DMS53 (cell line): ENCODE data around the gene ZNF423.
"Not testable (repeated sequence)": the region's sequence is repeated elsewhere in the genome, so short reads cannot be mapped to it uniquely, and the experiment has no call there.

Source experiments
- DNase-seq: peaks from one replicate; lab custom pipeline; 2025; lab: John Stamatoyannopoulos, UW

ZNF423 gene

GRCh38 chr16:49510654-49511305 lies 345.1 kb downstream of the ZNF423 start:
- no peak for DNase-seq

GRCh38 chr16:49510141-49510540 lies 345.8 kb downstream of the ZNF423 start:
- no peak for DNase-seq

GRCh38 chr16:49506058-49507013 lies 349.6 kb downstream of the ZNF423 start:
- not testable (repeated sequence) for DNase-seq

GRCh38 chr16:49505556-49505955 lies 350.4 kb downstream of the ZNF423 start:
- no peak for DNase-seq

GRCh38 chr16:49504626-49505025 lies 351.3 kb downstream of the ZNF423 start:
- no peak for DNase-seq

GRCh38 chr16:49504023-49504364 lies 351.9 kb downstream of the ZNF423 start:
- no peak for DNase-seq

GRCh38 chr16:49503256-49504022 lies 352.5 kb downstream of the ZNF423 start:
- DNase-seq = no peak

- no peak for DNase-seq
Measured at GRCh38 chr16:49502136-49502881, 353.6 kb downstream of the ZNF423 start.

GRCh38 chr16:49499869-49500610 lies 355.9 kb downstream of the ZNF423 start:
- no peak for DNase-seq

GRCh38 chr16:49499414-49499785 lies 356.5 kb downstream of the ZNF423 start:
- no peak for DNase-seq

GRCh38 chr16:49498666-49499413 lies 357.1 kb downstream of the ZNF423 start:
- no peak for DNase-seq

GRCh38 chr16:49498264-49498663 lies 357.6 kb downstream of the ZNF423 start:
- no peak for DNase-seq

GRCh38 chr16:49497466-49497865 lies 358.4 kb downstream of the ZNF423 start:
- no peak for DNase-seq

GRCh38 chr16:49496656-49497055 lies 359.3 kb downstream of the ZNF423 start:
- no peak for DNase-seq

GRCh38 chr16:49495596-49496355 lies 360.1 kb downstream of the ZNF423 start:
- no peak for DNase-seq

- DNase-seq = no peak
Measured at GRCh38 chr16:49494891-49495566, 360.9 kb downstream of the ZNF423 start.

- no peak for DNase-seq
Measured at GRCh38 chr16:49494474-49494873, 361.4 kb downstream of the ZNF423 start.

- no peak for DNase-seq
Measured at GRCh38 chr16:49493836-49494235, 362.1 kb downstream of the ZNF423 start.
